CD14-positive monocyte (primary cell): ENCODE data around the gene ARRB2. TPM values are rescaled to one million over a fixed set of nuclear protein-coding genes. Genes with fewer than 3 reads are reported as not detected.
"Not testable (repeated sequence)": the region's sequence is repeated elsewhere in the genome, so short reads cannot be mapped to it uniquely, and the experiment has no call there.

Experiments used
- DNase-seq, 3 donors: peaks; one replicate each; pipeline ENCODE4 v3.0.0-alpha.2; 2011 to 2022
- H2AFZ ChIP-seq: 2 replicates; pipeline ENCODE4 v1.6.0; 2012; ENCODE audit warnings: mild to moderate bottlenecking, low read depth, low read length, inconsistent platforms; ENCODE audit not compliant: insufficient read depth, poor library complexity, severe bottlenecking
- H3K27ac ChIP-seq, 2 donors: 1 replicate in 1 of 2; 2 replicates in 1 of 2; pipeline ENCODE4 v1.5.1; 2012 to 2013; ENCODE audit warnings: low read length in 2 of 2, control low read depth in 1 of 2, inconsistent platforms in 1 of 2, low read depth in 1 of 2, mild to moderate bottlenecking in 1 of 2
- H3K27me3 ChIP-seq, 2 donors: one replicate each; pipeline versions ENCODE4 v1.6.0 to v1.6.1; 2011 to 2013; ENCODE audit warnings: low read length in 2 of 2; ENCODE audit not compliant: control insufficient read depth in 2 of 2, insufficient read depth in 2 of 2
- H3K36me3 ChIP-seq, 2 donors: replicated peaks in 1 of 2; 1 replicate in 1 of 2; 2 replicates in 1 of 2; pipeline versions ENCODE4 v1.5.1 to v1.6.1; 2012 to 2013; ENCODE audit warnings: low read length in 2 of 2, control low read depth in 1 of 2, inconsistent platforms in 1 of 2, mild to moderate bottlenecking in 1 of 2; ENCODE audit not compliant: insufficient read depth in 2 of 2, control insufficient read depth in 1 of 2
- H3K4me1 ChIP-seq, 2 donors: 1 replicate in 1 of 2; 2 replicates in 1 of 2; pipeline versions ENCODE4 v1.5.1 to v1.6.1; 2012 to 2013; ENCODE audit warnings: low read length in 2 of 2, control low read depth in 1 of 2, inconsistent platforms in 1 of 2, mild to moderate bottlenecking in 1 of 2, moderate library complexity in 1 of 2; ENCODE audit not compliant: insufficient read depth in 2 of 2, control insufficient read depth in 1 of 2
- H3K4me2 ChIP-seq: replicated peaks from 2 replicates; pipeline ENCODE3; 2012; ENCODE audit warnings: low read length, moderate library complexity, mild to moderate bottlenecking; ENCODE audit not compliant: poor library complexity, severe bottlenecking; ENCODE audit errors: extremely low read depth
- H3K4me3 ChIP-seq, 3 experiments: fragments of 200-600 bp in 1 of 3; sonication (generic) in 1 of 3; replicated peaks in 1 of 3; 1 replicate in 2 of 3; 2 replicates in 1 of 3; pipeline ENCODE4 v1.5.1; 2011 to 2013; ENCODE audit warnings: low read length in 3 of 3, mild to moderate bottlenecking in 3 of 3, control low read depth in 2 of 3, low read depth in 2 of 3, inconsistent platforms in 1 of 3, moderate library complexity in 1 of 3
- H3K79me2 ChIP-seq: 2 replicates; pipeline ENCODE4 v1.6.0; 2012; ENCODE audit warnings: mild to moderate bottlenecking, control low read depth, inconsistent platforms, low read length, moderate library complexity; ENCODE audit not compliant: insufficient read depth
- H3K9ac ChIP-seq: 2 replicates; pipeline ENCODE4 v1.6.0; 2017; ENCODE audit warnings: low read length, mild to moderate bottlenecking; ENCODE audit not compliant: insufficient read depth, poor library complexity, severe bottlenecking
- H3K9me3 ChIP-seq, 2 donors: replicated peaks in 1 of 2; 1 replicate in 1 of 2; 2 replicates in 1 of 2; pipeline versions ENCODE4 v1.5.1 to v1.6.1; 2012 to 2013; ENCODE audit warnings: low read length in 2 of 2, control low read depth in 1 of 2; ENCODE audit not compliant: control insufficient read depth in 1 of 2, insufficient read depth in 1 of 2
- H4K20me1 ChIP-seq: 2 replicates; pipeline ENCODE4 v1.6.0; 2012; ENCODE audit warnings: mild to moderate bottlenecking, low read length, control low read depth, moderate library complexity; ENCODE audit not compliant: insufficient read depth
- H3K27ac Mint-ChIP-seq, 7 donors: one replicate each; pipeline ENCODE4 v1.8.0; 2020; ENCODE audit warnings: mild to moderate bottlenecking in 7 of 7, mixed read lengths in 7 of 7, moderate library complexity in 6 of 7, inconsistent platforms in 2 of 7
- H3K27me3 Mint-ChIP-seq, 3 donors: one replicate each; pipeline ENCODE4 v1.8.0; 2021 to 2022; ENCODE audit warnings: low read depth in 3 of 3, mild to moderate bottlenecking in 3 of 3, mixed read lengths in 3 of 3, moderate library complexity in 3 of 3, inconsistent platforms in 1 of 3
- H3K36me3 Mint-ChIP-seq, 2 donors: one replicate each; pipeline ENCODE4 v1.8.0; 2020; ENCODE audit warnings: mixed read lengths in 2 of 2, inconsistent platforms in 1 of 2, mild to moderate bottlenecking in 1 of 2
- H3K4me1 Mint-ChIP-seq: one replicate; pipeline ENCODE4 v1.8.0; 2020; ENCODE audit warnings: mild to moderate bottlenecking, mixed read lengths
- H3K4me3 Mint-ChIP-seq, 2 donors: one replicate each; pipeline ENCODE4 v1.8.0; 2020; ENCODE audit warnings: mild to moderate bottlenecking in 2 of 2, mixed read lengths in 2 of 2, moderate library complexity in 1 of 2
- H3K9me3 Mint-ChIP-seq, 7 donors: one replicate each; pipeline ENCODE4 v1.8.0; 2020 to 2022; ENCODE audit warnings: mixed read lengths in 7 of 7, mild to moderate bottlenecking in 6 of 7, moderate library complexity in 6 of 7, inconsistent platforms in 2 of 7
- CTCF ChIP-seq: fragments of 200-600 bp; IDR thresholded peaks from one replicate; pipeline ENCODE4 v1.8.0; 2022; ENCODE audit warnings: antibody characterized with exemption, mild to moderate bottlenecking
- WGBS: methylation state at CpG from one replicate; pipeline ENCODE4 v1.1.5; 2013; ENCODE audit warnings: missing lambda C conversion rate; ENCODE audit not compliant: insufficient coverage; 5-methylcytosine and 5-hydroxymethylcytosine counted together
- intact Hi-C, 2 donors: fragments of 100-400 bp; cut with micrococcal nuclease; formaldehyde crosslinking; loops; one replicate each; pipeline versions ENCODE4 v1.15.0 to v1.15.1; 2023
- polyA plus RNA-seq, 3 donors: library from polyadenylated mRNA; depleted of rRNA in 1 of 3; unstranded in 2 of 3; stranded (reverse) in 1 of 3; fragments of 300-500 nt in 2 of 3; fragments of >200 nt in 1 of 3; fragmentation: Illumina TruSeq in 2 of 3; gene quantifications; 1 replicate in 2 of 3; 2 replicates in 1 of 3; pipeline ENCODE4 v1.2.3, GENCODE V29; 2012 to 2021

The ARRB2 gene
- polyA plus RNA-seq, 3 donors, result 134 to 760 (median 150) TPM

GRCh38 chr17:4701116-4701515, 9.3 kb upstream of the ARRB2 start:
- no peak overlapping the region for H3K4me2 ChIP-seq
- H3K4me3 ChIP-seq, result no peak overlapping the region
- Mint-ChIP-seq H3K4me1 (peaks cover 32% of the 10 kb centered on the region), H3K9me3 (no peaks in the 10 kb centered on the region), H3K27ac (no peak overlapping the region), H3K36me3 (peaks cover 7 to 11% of the 10 kb centered on the region in 2 donors), H3K4me3 (no peak overlapping the region), H3K27me3 (no peaks in the 10 kb centered on the region)
- intact Hi-C loops, result no loop called here
- no peaks in the 10 kb centered on the region for H3K9me3 ChIP-seq
- no peaks in the 10 kb centered on the region for H4K20me1 ChIP-seq
- H3K4me1 ChIP-seq, result peaks cover 18 to 22% of the 10 kb centered on the region in 2 donors
- H2AFZ ChIP-seq, result no peak overlapping the region
- H3K27me3 ChIP-seq, result no peaks in the 10 kb centered on the region
- no peak for TF ChIP-seq CTCF
- WGBS, result 100% methylated on average over 1 of the region's 1 CpG
- DNase-seq, result no peak
- no peak overlapping the region for H3K9ac ChIP-seq
- H3K79me2 ChIP-seq, result peaks cover 57% of the 10 kb centered on the region
- no peaks in the 10 kb centered on the region for H3K36me3 ChIP-seq
- H3K27ac ChIP-seq, result no peak overlapping the region

GRCh38 chr17:4703330-4703691, 7.1 kb upstream of the ARRB2 start:
- H3K4me2 ChIP-seq, result peak overlapping the region; percentile 84
- no peaks in the 10 kb centered on the region for H3K36me3 ChIP-seq
- peaks cover 28% of the 10 kb centered on the region for H3K4me1 Mint-ChIP-seq
- WGBS, result 13% methylated on average over 7 of the region's 15 CpGs
- DNase-seq, result no peak
- no peaks in the 10 kb centered on the region for H3K27me3 ChIP-seq
- H3K4me3 ChIP-seq, result peak overlapping the region; percentile 84 to 92 (median 92)
- H2AFZ ChIP-seq, result peak overlapping the region; percentile 100
- peaks cover 0 to 5% of the 10 kb centered on the region in 2 donors for H3K36me3 Mint-ChIP-seq
- H3K27ac ChIP-seq, result peak overlapping the region in 1 of 2 donors; percentile 84
- H4K20me1 ChIP-seq, result no peaks in the 10 kb centered on the region
- H3K4me1 ChIP-seq, result peaks cover 15 to 16% of the 10 kb centered on the region in 2 donors
- TF ChIP-seq CTCF, result no peak
- no peaks in the 10 kb centered on the region for H3K27me3 Mint-ChIP-seq
- peak overlapping the region; percentile 83 for H3K9ac ChIP-seq
- peaks cover 0 to 2% (median under 1%) of the 10 kb centered on the region in 7 donors for H3K9me3 Mint-ChIP-seq
- peak overlapping the region in 4 of 7 donors; percentile 30 to 95 (median 64) for H3K27ac Mint-ChIP-seq
- H3K79me2 ChIP-seq, result peaks cover 46% of the 10 kb centered on the region
- peaks cover 0 to under 1% of the 10 kb centered on the region in 2 donors for H3K9me3 ChIP-seq
- H3K4me3 Mint-ChIP-seq, result peak overlapping the region; percentile 92 to 94
- intact Hi-C loops, result no loop called here

- H3K4me2 ChIP-seq, result peak overlapping the region; percentile 84
- H4K20me1 ChIP-seq, H3K9me3 Mint-ChIP-seq, DNase-seq, H3K36me3 Mint-ChIP-seq, H3K27me3 ChIP-seq, intact Hi-C loops, H3K36me3 ChIP-seq, H3K9me3 ChIP-seq, H3K27me3 Mint-ChIP-seq: not testable (repeated sequence)
- Mint-ChIP-seq H3K4me3 (peak overlapping the region; percentile 92 to 94), H3K27ac (peak overlapping the region; percentile 25 to 97 (median 83)), H3K4me1 (peaks cover 29% of the 10 kb centered on the region)
- H3K9ac ChIP-seq, result peak overlapping the region; percentile 83
- peaks cover 39% of the 10 kb centered on the region for H3K79me2 ChIP-seq
- peak overlapping the region in 1 of 2 donors; percentile 84 for H3K27ac ChIP-seq
- H2AFZ ChIP-seq, result peak overlapping the region; percentile 100
- peak overlapping the region; percentile 84 to 92 (median 92) for H3K4me3 ChIP-seq
- H3K4me1 ChIP-seq, result peaks cover 17 to 19% of the 10 kb centered on the region in 2 donors
- 74% methylated on average over 6 of the region's 14 CpGs for WGBS
These were observed 5.9 kb upstream of the ARRB2 start for GRCh38 chr17:4704574-4704907.
